Measurements from ENCODE around the gene CRYBG3. TPM values are rescaled to one million over a fixed set of nuclear protein-coding genes. Genes with fewer than 3 reads are reported as not detected.

Gene CRYBG3
- total RNA-seq, 3 donors from 2014 or later (not counting 1 experiment from before 2014, with no cell fraction given): 1.1 to 2.4 (median 1.8) TPM

GRCh38 chr3:97841956-97842355 is 20.1 kb downstream of the CRYBG3 start:
- intact Hi-C loops (cut with micrococcal nuclease): no loop called here

GRCh38 chr3:97848779-97849178 is 27.0 kb downstream of the CRYBG3 start:
- H3K4me1 ChIP-seq (ENCODE audit: control insufficient read depth, insufficient read depth, low read length): no peaks in the 10 kb centered on the region
- ATAC-seq (no peak), DNase-seq (no peak)
- no peaks in the 10 kb centered on the region for H3K36me3 Mint-ChIP-seq
- no peak overlapping the region for H3K4me3 Mint-ChIP-seq
- intact Hi-C loops (cut with micrococcal nuclease): no loop called here
- no peak overlapping the region for H3K27ac Mint-ChIP-seq
- WGBS (ENCODE audit: insufficient coverage): 93% methylated on average over 3 of the region's 3 CpGs
- H3K4me1 Mint-ChIP-seq: no peaks in the 10 kb centered on the region
- H3K9me3 Mint-ChIP-seq: no peaks in the 10 kb centered on the region
- peaks cover 12% of the 10 kb centered on the region in 2 donors for H3K27me3 Mint-ChIP-seq (ENCODE audit: low read depth in 2 of 2)
- H3K36me3 ChIP-seq (ENCODE audit: control insufficient read depth, insufficient read depth, low read length): no peaks in the 10 kb centered on the region
- H3K27ac ChIP-seq (ENCODE audit: low read length): no peak overlapping the region
- no peaks in the 10 kb centered on the region for H3K27me3 ChIP-seq (ENCODE audit: control insufficient read depth, insufficient read depth, low read length)
- H3K4me3 ChIP-seq (ENCODE audit: low read length): no peak overlapping the region
- no peaks in the 10 kb centered on the region for H3K9me3 ChIP-seq (ENCODE audit: control insufficient read depth, insufficient read depth, low read length)
- TF ChIP-seq, protein P1, sequence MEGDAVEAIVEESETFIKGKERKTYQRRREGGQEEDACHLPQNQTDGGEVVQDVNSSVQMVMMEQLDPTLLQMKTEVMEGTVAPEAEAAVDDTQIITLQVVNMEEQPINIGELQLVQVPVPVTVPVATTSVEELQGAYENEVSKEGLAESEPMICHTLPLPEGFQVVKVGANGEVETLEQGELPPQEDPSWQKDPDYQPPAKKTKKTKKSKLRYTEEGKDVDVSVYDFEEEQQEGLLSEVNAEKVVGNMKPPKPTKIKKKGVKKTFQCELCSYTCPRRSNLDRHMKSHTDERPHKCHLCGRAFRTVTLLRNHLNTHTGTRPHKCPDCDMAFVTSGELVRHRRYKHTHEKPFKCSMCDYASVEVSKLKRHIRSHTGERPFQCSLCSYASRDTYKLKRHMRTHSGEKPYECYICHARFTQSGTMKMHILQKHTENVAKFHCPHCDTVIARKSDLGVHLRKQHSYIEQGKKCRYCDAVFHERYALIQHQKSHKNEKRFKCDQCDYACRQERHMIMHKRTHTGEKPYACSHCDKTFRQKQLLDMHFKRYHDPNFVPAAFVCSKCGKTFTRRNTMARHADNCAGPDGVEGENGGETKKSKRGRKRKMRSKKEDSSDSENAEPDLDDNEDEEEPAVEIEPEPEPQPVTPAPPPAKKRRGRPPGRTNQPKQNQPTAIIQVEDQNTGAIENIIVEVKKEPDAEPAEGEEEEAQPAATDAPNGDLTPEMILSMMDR (IDR thresholded peaks at IDR 0.05): no peak

More at GRCh38 chr3:97841956-97842355, 20.1 kb downstream of the CRYBG3 start:
- no peak for DNase-seq
- ATAC-seq: no peak
- H3K27ac ChIP-seq (ENCODE audit: low read length): no peak overlapping the region
- TF ChIP-seq, protein P1 (IDR thresholded peaks at IDR 0.05): no peak
- H3K27me3 Mint-ChIP-seq (ENCODE audit: low read depth in 2 of 2): peaks cover 12% of the 10 kb centered on the region in 2 donors
- H3K4me1 Mint-ChIP-seq: no peaks in the 10 kb centered on the region
- no peak overlapping the region for H3K4me3 ChIP-seq (ENCODE audit: low read length)
- H3K36me3 ChIP-seq (ENCODE audit: control insufficient read depth, insufficient read depth, low read length): no peaks in the 10 kb centered on the region
- H3K9me3 ChIP-seq (ENCODE audit: control insufficient read depth, insufficient read depth, low read length): no peaks in the 10 kb centered on the region
- H3K27me3 ChIP-seq (ENCODE audit: control insufficient read depth, insufficient read depth, low read length): no peaks in the 10 kb centered on the region
- no peak overlapping the region for H3K27ac Mint-ChIP-seq
- no peaks in the 10 kb centered on the region for H3K9me3 Mint-ChIP-seq
- no peaks in the 10 kb centered on the region for H3K36me3 Mint-ChIP-seq
- H3K4me3 Mint-ChIP-seq: no peak overlapping the region
- 97% methylated on average over 2 of the region's 3 CpGs for WGBS (ENCODE audit: insufficient coverage)
- no peaks in the 10 kb centered on the region for H3K4me1 ChIP-seq (ENCODE audit: control insufficient read depth, insufficient read depth, low read length)

DNA sequence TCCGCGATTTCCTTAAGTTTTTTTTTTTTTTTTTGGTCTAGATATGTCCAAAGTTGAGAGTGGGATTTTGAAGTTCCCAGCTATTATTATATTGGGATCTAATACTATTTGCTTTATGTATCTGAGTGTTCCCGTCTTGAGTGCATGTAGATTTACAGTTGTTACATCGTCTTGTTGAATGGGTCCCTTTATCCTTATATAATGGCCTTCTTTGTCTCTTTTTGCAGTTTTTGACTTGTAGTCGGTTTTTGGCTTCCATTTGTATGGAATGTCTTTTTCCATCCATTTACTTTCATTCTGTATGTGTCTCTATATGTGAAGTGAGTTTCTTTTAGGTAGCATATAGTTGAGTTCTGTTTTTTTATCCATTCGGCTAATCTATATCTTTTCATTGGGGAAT is 35.6 kb downstream of the CRYBG3 start:
- H3K27ac ChIP-seq (ENCODE audit: low read length): no peak overlapping the region
- intact Hi-C loops (cut with micrococcal nuclease): no loop called here
- Mint-ChIP-seq H3K36me3 (no peaks in the 10 kb centered on the region), H3K9me3 (peaks cover 0 to 3% of the 10 kb centered on the region in 2 donors), H3K27me3 (ENCODE audit: low read depth in 2 of 2) (no peaks in the 10 kb centered on the region), H3K4me3 (no peak overlapping the region), H3K4me1 (no peaks in the 10 kb centered on the region), H3K27ac (no peak overlapping the region)
- no peaks in the 10 kb centered on the region for H3K9me3 ChIP-seq (ENCODE audit: control insufficient read depth, insufficient read depth, low read length)
- 95% methylated on average over 4 of the region's 6 CpGs for WGBS (ENCODE audit: insufficient coverage)
- TF ChIP-seq, protein P1 (IDR thresholded peaks at IDR 0.05): no peak
- no peaks in the 10 kb centered on the region for H3K36me3 ChIP-seq (ENCODE audit: control insufficient read depth, insufficient read depth, low read length)
- ATAC-seq (no peak), DNase-seq (no peak)
- no peaks in the 10 kb centered on the region for H3K27me3 ChIP-seq (ENCODE audit: control insufficient read depth, insufficient read depth, low read length)
- H3K4me3 ChIP-seq (ENCODE audit: low read length): no peak overlapping the region
- no peaks in the 10 kb centered on the region for H3K4me1 ChIP-seq (ENCODE audit: control insufficient read depth, insufficient read depth, low read length)

DNA sequence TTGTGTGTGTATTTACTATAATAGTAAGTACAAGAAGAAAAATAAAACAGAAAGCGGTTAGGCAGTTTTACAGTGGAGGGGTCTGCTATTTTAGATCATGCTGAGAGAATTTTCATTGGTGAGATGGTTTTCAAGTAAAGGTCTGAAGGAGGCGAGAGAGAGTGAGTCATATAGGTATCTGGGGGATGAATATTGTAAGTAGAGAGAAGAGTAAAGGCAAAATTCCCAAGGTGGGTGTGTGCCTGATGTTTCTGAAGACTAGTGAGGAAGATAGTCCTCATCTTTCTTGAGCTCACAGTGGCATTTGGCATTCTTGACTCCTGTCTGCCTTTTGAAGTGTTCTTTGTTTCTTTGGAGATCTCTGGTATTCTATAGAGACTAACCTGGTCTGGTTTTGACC is 38.6 kb downstream of the CRYBG3 start:
- Mint-ChIP-seq H3K4me1 (no peaks in the 10 kb centered on the region), H3K27me3 (ENCODE audit: low read depth in 2 of 2) (no peaks in the 10 kb centered on the region), H3K9me3 (no peaks in the 10 kb centered on the region), H3K27ac (no peak overlapping the region), H3K36me3 (no peaks in the 10 kb centered on the region), H3K4me3 (no peak overlapping the region)
- no peak for ATAC-seq
- no peak for DNase-seq
- 86% methylated on average over 2 of the region's 2 CpGs for WGBS (ENCODE audit: insufficient coverage)
- H3K4me1 ChIP-seq (ENCODE audit: control insufficient read depth, insufficient read depth, low read length): no peaks in the 10 kb centered on the region
- no peak overlapping the region for H3K27ac ChIP-seq (ENCODE audit: low read length)
- H3K9me3 ChIP-seq (ENCODE audit: control insufficient read depth, insufficient read depth, low read length): no peaks in the 10 kb centered on the region
- no peaks in the 10 kb centered on the region for H3K27me3 ChIP-seq (ENCODE audit: control insufficient read depth, insufficient read depth, low read length)
- intact Hi-C loops (cut with micrococcal nuclease): no loop called here
- H3K4me3 ChIP-seq (ENCODE audit: low read length): no peak overlapping the region
- H3K36me3 ChIP-seq (ENCODE audit: control insufficient read depth, insufficient read depth, low read length): no peaks in the 10 kb centered on the region
- TF ChIP-seq, protein P1 (IDR thresholded peaks at IDR 0.05): no peak
